Measurements from ENCODE around the gene TACC3.

The TACC3 gene

DNA sequence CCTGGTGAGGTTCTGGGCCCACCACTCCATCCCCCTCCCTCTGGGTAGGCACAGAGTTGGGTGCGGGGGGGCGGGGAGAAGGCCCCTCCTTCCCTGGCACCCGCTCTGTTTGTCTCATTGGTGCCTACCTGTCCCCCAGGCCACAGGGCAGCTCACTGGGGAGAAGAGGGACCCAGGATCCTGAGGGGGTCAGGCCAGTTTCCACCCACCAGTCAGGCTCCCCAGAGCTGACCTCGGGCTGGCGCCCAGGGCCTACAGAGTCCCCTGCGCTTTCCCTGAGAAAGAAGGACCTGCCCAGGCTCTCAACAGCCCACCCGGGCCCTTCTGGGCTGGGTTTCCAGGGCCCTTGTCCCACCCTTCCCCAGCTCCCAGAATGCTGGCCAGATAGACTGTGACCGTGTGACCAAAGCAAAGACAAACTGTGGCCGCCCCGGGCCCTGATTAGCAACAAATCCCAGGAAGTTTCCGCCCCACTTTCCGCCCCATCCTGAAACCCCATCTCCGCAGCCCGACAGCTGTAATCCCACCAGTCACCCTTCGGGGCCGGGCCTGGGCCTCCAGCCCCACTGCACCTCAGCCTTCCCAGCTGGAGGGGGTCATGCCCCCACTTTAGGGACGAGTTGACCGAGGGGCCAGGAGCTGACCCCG, 38.0 kb downstream of the TACC3 start:
- H3K27me3 ChIP-seq (replicated peaks; ENCODE audit: control insufficient read depth, insufficient read depth, low read length, poor library complexity, severe bottlenecking) = no peaks in the 10 kb centered on the region
- no peak overlapping the region for H3K4me3 ChIP-seq (ENCODE audit: insufficient read depth, low read depth, low read length, poor library complexity, severe bottlenecking)
- no peak overlapping the region for H3K27ac ChIP-seq (ENCODE audit: insufficient read depth, low read length, poor library complexity, severe bottlenecking)
- DNase-seq = no peak
- H3K36me3 ChIP-seq (ENCODE audit: control insufficient read depth, insufficient read depth, low read length) = no peaks in the 10 kb centered on the region
- H3K4me1 ChIP-seq (ENCODE audit: control insufficient read depth, insufficient read depth, low read length, poor library complexity, severe bottlenecking) = no peaks in the 10 kb centered on the region
- H3K9me3 ChIP-seq (ENCODE audit: control insufficient read depth, low read length) = no peaks in the 10 kb centered on the region

DNA sequence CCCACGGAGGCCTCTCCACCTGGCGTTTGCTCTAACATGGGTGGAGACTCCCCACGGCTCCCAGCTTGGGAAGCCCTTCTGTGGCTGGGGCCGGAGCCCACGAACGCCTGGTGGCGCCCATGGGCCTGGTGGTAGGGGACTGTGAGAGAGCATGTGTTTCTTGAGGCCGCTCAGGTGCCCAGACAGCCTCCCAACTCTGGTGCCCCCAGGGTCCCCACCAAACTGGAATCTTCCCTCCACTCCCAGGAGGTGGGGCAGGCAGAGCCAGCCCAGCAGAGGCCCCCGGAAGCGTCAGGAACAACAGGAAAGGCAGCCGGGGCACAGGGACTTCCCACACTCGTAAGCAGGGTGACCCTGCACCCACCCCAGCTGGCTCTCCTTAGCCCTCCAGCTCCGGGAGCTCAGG, 38.5 kb downstream of the TACC3 start:
- no peak for DNase-seq
- Histone ChIP-seq H3K36me3 (ENCODE audit: control insufficient read depth, insufficient read depth, low read length) (no peaks in the 10 kb centered on the region), H3K27ac (ENCODE audit: insufficient read depth, low read length, poor library complexity, severe bottlenecking) (no peak overlapping the region), H3K9me3 (ENCODE audit: control insufficient read depth, low read length) (no peaks in the 10 kb centered on the region), H3K27me3 (replicated peaks; ENCODE audit: control insufficient read depth, insufficient read depth, low read length, poor library complexity, severe bottlenecking) (no peaks in the 10 kb centered on the region), H3K4me3 (ENCODE audit: insufficient read depth, low read depth, low read length, poor library complexity, severe bottlenecking) (no peak overlapping the region), H3K4me1 (ENCODE audit: control insufficient read depth, insufficient read depth, low read length, poor library complexity, severe bottlenecking) (no peaks in the 10 kb centered on the region)

DNA sequence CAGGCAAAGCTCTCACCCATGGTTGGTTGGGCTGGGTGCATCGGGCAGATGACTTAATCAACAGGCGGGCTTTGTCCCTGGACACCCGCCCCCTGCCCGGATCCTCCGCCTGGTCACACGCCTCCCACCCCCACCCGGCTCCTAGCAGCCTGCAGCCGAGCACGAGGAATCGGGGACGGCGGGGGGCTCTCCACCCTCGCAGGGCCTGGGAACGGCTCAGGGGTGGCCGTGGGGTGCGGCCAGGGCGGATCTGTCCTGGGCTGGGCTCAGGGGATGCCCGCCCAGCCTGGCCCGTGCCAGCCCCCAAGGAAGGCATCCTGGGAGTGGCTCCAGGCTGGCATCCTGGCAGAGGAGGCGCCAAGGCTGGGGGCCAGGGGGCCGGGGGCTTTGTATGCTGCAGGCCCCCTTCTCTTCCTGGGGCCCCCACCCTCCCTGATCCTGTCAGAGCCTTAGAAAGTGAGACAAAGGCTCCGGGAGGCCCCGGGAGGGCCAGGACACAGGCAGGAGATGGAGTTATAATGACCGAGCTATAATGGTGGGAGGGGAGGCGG, 39.3 kb downstream of the TACC3 start:
- DNase-seq = no peak
- Histone ChIP-seq H3K27me3 (replicated peaks; ENCODE audit: control insufficient read depth, insufficient read depth, low read length, poor library complexity, severe bottlenecking) (no peaks in the 10 kb centered on the region), H3K4me1 (ENCODE audit: control insufficient read depth, insufficient read depth, low read length, poor library complexity, severe bottlenecking) (no peaks in the 10 kb centered on the region), H3K4me3 (ENCODE audit: insufficient read depth, low read depth, low read length, poor library complexity, severe bottlenecking) (no peak overlapping the region), H3K36me3 (ENCODE audit: control insufficient read depth, insufficient read depth, low read length) (no peaks in the 10 kb centered on the region), H3K27ac (ENCODE audit: insufficient read depth, low read length, poor library complexity, severe bottlenecking) (no peak overlapping the region), H3K9me3 (ENCODE audit: control insufficient read depth, low read length) (no peaks in the 10 kb centered on the region)

DNA sequence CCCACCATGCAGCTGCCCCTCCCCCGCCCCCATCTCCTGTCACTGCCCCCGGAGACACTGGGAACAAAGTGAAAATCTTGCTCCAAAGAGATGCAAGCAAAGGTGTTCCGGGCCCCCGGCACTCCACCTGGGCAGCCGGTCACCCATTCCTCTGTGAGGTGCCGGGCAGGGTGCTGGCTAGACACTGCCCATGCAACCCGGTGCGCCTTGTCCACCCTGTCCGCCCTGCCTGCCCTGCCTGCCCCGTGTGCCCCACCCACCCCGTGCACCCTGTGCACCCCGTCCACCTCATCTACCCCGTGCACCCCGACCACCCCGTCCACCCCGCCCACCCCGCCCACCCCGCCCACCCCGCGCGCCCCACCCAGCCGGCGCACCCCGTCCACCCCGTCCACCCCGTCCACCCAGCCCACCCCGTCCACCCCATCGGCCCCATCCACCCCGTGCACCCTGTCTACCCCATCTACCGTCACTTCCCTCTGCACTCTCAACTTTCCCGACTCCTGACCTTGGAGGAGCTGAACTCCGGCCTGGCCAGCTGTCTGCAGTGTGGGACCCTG, 39.9 kb downstream of the TACC3 start:
- H3K27me3 ChIP-seq (replicated peaks; ENCODE audit: control insufficient read depth, insufficient read depth, low read length, poor library complexity, severe bottlenecking) = peaks cover 3% of the 10 kb centered on the region
- no peak overlapping the region for H3K27ac ChIP-seq (ENCODE audit: insufficient read depth, low read length, poor library complexity, severe bottlenecking)
- no peaks in the 10 kb centered on the region for H3K4me1 ChIP-seq (ENCODE audit: control insufficient read depth, insufficient read depth, low read length, poor library complexity, severe bottlenecking)
- no peak overlapping the region for H3K4me3 ChIP-seq (ENCODE audit: insufficient read depth, low read depth, low read length, poor library complexity, severe bottlenecking)
- no peaks in the 10 kb centered on the region for H3K9me3 ChIP-seq (ENCODE audit: control insufficient read depth, low read length)
- no peak for DNase-seq
- no peaks in the 10 kb centered on the region for H3K36me3 ChIP-seq (ENCODE audit: control insufficient read depth, insufficient read depth, low read length)

DNA sequence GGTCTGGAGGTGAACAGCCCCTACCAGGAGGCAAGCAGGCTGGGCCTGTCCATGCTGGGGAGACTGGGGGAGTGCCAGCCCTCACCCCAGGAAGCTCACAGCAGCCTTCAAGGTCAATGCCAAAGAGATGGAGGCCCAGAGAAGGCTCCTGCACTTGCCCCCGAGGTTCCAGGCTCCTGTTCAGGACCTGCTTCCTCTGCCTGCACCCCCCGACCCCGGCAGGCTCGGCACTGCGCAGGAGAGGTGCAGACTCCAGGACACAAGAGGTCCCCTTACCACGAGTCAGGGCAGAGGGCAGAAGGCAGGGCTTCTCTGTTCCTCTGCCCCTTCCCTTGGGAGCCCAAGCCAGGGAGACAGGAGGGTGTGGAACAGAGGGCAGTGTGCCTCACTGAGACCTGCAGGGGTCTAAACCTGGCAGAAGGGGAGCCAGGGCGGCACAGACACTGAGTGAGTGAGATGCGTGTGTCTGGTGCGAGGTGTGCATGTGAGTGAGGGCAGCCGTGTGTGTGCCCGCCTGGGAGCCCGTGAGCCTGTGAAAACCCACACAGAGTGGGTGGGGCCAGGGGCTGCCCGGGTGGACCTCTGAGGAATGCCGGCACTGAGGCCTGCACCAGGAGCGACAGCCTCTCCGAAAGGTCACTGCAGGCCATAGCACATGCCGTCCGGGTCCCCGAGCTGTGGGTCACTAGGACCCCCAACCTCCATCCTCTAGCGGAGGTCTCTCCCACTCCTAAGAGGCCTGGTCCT, 41.1 kb downstream of the TACC3 start:
- Histone ChIP-seq H3K36me3 (ENCODE audit: control insufficient read depth, insufficient read depth, low read length) (no peaks in the 10 kb centered on the region), H3K27me3 (replicated peaks; ENCODE audit: control insufficient read depth, insufficient read depth, low read length, poor library complexity, severe bottlenecking) (peaks cover 3% of the 10 kb centered on the region), H3K9me3 (ENCODE audit: control insufficient read depth, low read length) (no peaks in the 10 kb centered on the region), H3K4me1 (ENCODE audit: control insufficient read depth, insufficient read depth, low read length, poor library complexity, severe bottlenecking) (no peaks in the 10 kb centered on the region), H3K4me3 (ENCODE audit: insufficient read depth, low read depth, low read length, poor library complexity, severe bottlenecking) (no peak overlapping the region), H3K27ac (ENCODE audit: insufficient read depth, low read length, poor library complexity, severe bottlenecking) (no peak overlapping the region)
- no peak for DNase-seq

DNA sequence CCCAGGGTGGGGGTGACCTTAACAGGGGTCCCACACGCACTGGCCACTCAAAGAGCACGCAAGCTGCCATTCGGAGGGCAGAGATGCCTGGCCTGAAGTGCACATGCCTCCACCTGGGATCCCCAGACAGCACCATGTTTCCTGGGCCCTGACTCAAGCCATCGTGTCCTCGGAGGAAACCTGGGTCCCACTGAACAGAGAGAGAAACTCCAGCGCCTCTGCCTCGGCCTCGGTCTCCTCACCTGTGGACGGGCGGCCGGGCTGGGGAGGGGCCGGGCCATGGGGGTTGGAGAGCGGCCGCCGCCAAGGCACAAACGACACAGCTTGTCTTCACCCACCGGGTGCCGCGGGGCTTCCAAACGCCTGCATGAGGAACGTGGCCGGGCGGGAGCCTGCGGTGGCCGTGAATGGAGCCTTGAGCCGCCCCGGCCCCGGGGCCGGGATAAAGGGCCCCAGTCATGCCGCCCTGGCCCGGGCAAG, 41.8 kb downstream of the TACC3 start:
- no peaks in the 10 kb centered on the region for H3K9me3 ChIP-seq (ENCODE audit: control insufficient read depth, low read length)
- H3K4me1 ChIP-seq (ENCODE audit: control insufficient read depth, insufficient read depth, low read length, poor library complexity, severe bottlenecking) = no peaks in the 10 kb centered on the region
- H3K27me3 ChIP-seq (replicated peaks; ENCODE audit: control insufficient read depth, insufficient read depth, low read length, poor library complexity, severe bottlenecking) = peaks cover 6% of the 10 kb centered on the region
- H3K36me3 ChIP-seq (ENCODE audit: control insufficient read depth, insufficient read depth, low read length) = no peaks in the 10 kb centered on the region
- H3K27ac ChIP-seq (ENCODE audit: insufficient read depth, low read length, poor library complexity, severe bottlenecking) = no peak overlapping the region
- no peak for DNase-seq
- no peak overlapping the region for H3K4me3 ChIP-seq (ENCODE audit: insufficient read depth, low read depth, low read length, poor library complexity, severe bottlenecking)

DNA sequence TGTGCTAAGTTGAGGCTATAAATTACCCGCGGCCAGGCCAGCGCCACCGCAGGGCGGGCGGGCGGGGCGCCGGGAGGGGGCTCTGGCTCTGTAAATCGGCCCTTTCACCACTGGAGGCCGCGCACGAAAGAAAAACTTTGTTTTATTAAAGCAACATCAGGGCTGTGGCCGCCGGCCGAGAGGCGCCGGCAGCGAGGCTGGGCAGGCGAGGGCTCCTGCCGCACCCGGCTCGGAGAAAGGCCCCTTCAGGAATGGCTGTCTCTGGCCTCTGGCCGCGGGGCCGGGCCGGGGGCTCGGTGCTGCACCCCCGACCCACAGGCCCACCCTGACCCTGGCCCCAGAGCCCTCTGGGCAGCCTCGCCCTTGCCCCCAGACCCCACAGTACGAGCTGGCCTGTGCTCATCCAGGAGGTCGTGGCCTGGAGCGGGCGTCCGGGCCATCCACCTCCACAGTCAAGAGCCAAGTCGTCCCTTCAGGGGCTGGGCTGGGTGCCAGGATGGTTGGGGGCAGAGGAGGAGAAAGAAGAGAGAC, 42.3 kb downstream of the TACC3 start:
- Histone ChIP-seq H3K4me1 (ENCODE audit: control insufficient read depth, insufficient read depth, low read length, poor library complexity, severe bottlenecking) (no peaks in the 10 kb centered on the region), H3K4me3 (ENCODE audit: insufficient read depth, low read depth, low read length, poor library complexity, severe bottlenecking) (no peak overlapping the region), H3K36me3 (ENCODE audit: control insufficient read depth, insufficient read depth, low read length) (no peaks in the 10 kb centered on the region), H3K9me3 (ENCODE audit: control insufficient read depth, low read length) (no peaks in the 10 kb centered on the region), H3K27ac (ENCODE audit: insufficient read depth, low read length, poor library complexity, severe bottlenecking) (no peak overlapping the region), H3K27me3 (replicated peaks; ENCODE audit: control insufficient read depth, insufficient read depth, low read length, poor library complexity, severe bottlenecking) (peaks cover 12% of the 10 kb centered on the region)
- DNase-seq = no peak

DNA sequence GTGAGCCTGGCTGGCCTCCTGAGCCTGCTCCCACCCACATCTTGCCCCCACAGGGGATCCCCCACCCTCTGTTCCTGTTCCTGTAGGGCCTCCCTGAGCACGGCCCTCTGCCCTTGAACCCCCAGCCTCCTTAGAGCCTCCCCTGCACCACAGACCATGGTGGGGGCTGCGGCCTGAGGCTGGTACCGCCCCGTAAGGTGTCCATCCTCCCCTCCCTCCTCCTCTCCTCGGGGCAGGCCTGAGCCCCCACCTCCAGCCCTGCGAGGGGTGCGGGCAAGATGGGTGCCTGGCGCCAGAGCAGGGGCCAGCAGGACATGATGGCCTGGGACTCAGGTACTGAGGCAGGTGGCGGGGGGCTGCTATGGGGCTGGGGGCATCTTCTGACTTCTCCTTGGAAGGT, 43.3 kb downstream of the TACC3 start:
- no peak overlapping the region for H3K27ac ChIP-seq (ENCODE audit: insufficient read depth, low read length, poor library complexity, severe bottlenecking)
- H3K4me3 ChIP-seq (ENCODE audit: insufficient read depth, low read depth, low read length, poor library complexity, severe bottlenecking) = no peak overlapping the region
- H3K27me3 ChIP-seq (replicated peaks; ENCODE audit: control insufficient read depth, insufficient read depth, low read length, poor library complexity, severe bottlenecking) = peaks cover 12% of the 10 kb centered on the region
- H3K9me3 ChIP-seq (ENCODE audit: control insufficient read depth, low read length) = no peaks in the 10 kb centered on the region
- no peak for DNase-seq
- H3K36me3 ChIP-seq (ENCODE audit: control insufficient read depth, insufficient read depth, low read length) = no peaks in the 10 kb centered on the region
- H3K4me1 ChIP-seq (ENCODE audit: control insufficient read depth, insufficient read depth, low read length, poor library complexity, severe bottlenecking) = no peaks in the 10 kb centered on the region

DNA sequence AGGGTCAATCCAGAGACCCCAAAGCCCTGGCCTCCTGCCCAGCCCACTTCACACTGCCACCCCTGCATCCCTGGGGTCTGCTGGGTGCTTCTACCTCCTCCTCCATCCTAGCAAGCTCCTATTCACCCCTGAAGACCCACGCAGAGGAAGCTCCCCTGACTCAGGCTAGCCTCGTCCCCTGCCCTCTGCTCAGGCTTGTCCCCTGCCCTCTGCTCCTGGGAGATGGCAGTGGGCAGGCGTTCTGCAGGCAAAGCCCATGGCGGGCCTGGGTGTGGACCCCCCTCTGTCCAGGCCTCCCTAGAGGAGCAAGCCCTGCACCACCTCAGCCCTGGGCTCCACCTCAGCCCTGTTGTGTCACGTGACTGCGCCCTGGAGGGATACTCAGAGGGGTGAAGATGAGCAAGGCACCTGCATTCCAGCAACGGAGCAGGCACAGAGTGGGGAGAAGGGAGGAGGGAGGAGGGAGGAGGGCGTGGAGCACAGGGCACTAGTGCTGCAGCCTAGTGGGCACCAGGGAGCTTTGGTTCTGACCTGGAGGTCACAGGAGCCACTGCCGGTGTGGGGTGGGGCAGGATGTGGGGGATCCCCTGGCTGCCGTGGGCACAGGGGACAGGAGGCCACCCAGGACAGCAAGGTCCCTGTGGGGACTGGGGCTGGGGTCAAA, 44.2 kb downstream of the TACC3 start:
- Histone ChIP-seq H3K27me3 (replicated peaks; ENCODE audit: control insufficient read depth, insufficient read depth, low read length, poor library complexity, severe bottlenecking) (peaks cover 12% of the 10 kb centered on the region), H3K4me1 (ENCODE audit: control insufficient read depth, insufficient read depth, low read length, poor library complexity, severe bottlenecking) (no peaks in the 10 kb centered on the region), H3K9me3 (ENCODE audit: control insufficient read depth, low read length) (no peaks in the 10 kb centered on the region)

More for the DNA sequence above, 44.2 kb downstream of the TACC3 start:
- no peak overlapping the region for H3K4me3 ChIP-seq (ENCODE audit: insufficient read depth, low read depth, low read length, poor library complexity, severe bottlenecking)
- H3K36me3 ChIP-seq (ENCODE audit: control insufficient read depth, insufficient read depth, low read length) = no peaks in the 10 kb centered on the region
- no peak for DNase-seq
- H3K27ac ChIP-seq (ENCODE audit: insufficient read depth, low read length, poor library complexity, severe bottlenecking) = no peak overlapping the region
